ENCODE results near the gene STPG1. TPM values are rescaled to one million over a fixed set of nuclear protein-coding genes. Genes with fewer than 3 reads are reported as not detected.

Gene STPG1
- total RNA-seq, 1 experiment from 2014 or later, result 5.7 TPM

GRCh38 chr1:24322470-24323177 is 91.0 kb downstream of the STPG1 start:
- H3K36me3 ChIP-seq, result no peaks in the 10 kb centered on the region
- DNase-seq, result no peak
- no peaks in the 10 kb centered on the region for H3K9me3 ChIP-seq
- H3K27me3 ChIP-seq, result peaks cover 4% of the 10 kb centered on the region; the same call in 1 of the 2 replicates
- H3K4me3 ChIP-seq, result no peak overlapping the region

DNA sequence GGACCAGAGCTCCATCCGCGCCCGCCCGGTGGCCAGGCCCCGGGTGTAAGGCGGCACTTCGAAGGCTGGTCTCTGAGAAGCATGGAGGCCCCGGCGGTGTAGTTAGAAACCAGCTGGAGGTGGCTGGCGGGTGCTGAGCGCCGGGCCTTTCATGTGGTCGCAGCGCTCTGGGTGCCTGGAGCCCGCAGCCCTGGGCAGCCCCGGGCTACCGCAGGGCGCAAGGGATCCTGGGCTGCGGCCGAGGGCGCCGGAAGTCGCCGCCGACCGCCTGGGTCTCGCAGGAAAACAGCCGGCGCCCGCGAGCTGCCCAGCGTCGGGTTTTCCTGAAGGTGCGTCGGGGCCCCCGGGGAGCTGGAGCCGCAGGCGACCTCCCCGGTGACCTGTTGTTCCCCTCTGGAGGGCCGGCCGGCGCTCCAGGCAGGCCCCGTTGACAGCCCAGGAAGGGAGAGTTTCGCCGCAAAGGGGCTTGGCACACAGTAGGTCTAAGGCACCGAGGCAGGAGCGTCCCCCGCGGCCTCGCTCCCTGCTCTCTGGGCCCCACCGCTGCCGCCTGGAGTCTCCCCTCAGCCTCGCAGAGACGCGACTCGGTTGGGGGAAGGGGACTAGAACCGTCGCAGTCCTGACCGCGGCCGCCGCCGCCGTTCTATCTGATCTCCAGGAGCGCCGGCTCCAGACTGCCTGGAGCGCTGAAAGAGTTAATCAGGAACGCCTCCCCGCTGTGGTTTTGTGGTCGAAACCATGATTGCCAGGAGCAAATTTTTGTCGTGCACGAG is 91.7 kb downstream of the STPG1 start:
- Histone ChIP-seq H3K4me3 (no peak overlapping the region), H3K36me3 (no peaks in the 10 kb centered on the region), H3K27me3 (peaks cover 4% of the 10 kb centered on the region; the same call in 1 of the 2 replicates), H3K9me3 (no peaks in the 10 kb centered on the region)
- DNase-seq, result no peak

DNA sequence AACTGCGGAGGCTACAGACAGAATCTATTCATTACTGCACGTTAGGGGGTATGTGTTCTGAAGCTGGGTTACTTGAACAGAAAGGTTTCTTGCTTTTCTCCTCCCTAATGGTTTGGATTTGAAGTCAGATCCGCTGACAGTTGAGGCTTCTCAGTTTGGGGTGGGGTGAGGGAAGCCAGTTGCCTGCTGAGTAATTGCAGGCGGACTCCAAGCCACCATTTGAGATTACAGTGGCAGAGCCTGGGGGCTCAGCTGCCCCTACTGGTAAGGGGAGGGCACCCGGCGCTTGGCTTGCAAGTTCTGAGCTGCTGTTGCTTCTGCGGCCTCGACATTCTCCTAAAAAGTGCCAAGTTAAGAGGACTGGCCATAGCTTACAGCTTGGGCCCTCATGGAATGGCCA is 92.5 kb downstream of the STPG1 start:
- no peak for DNase-seq
- H3K4me3 ChIP-seq, result no peak overlapping the region
- no peaks in the 10 kb centered on the region for H3K9me3 ChIP-seq
- peaks cover 4% of the 10 kb centered on the region; the same call in 1 of the 2 replicates for H3K27me3 ChIP-seq
- no peaks in the 10 kb centered on the region for H3K36me3 ChIP-seq

GRCh38 chr1:24319962-24320361 is 93.6 kb downstream of the STPG1 start:
- Histone ChIP-seq H3K27me3 (peaks cover 4% of the 10 kb centered on the region; the same call in 1 of the 2 replicates), H3K9me3 (no peaks in the 10 kb centered on the region), H3K36me3 (no peaks in the 10 kb centered on the region), H3K4me3 (no peak overlapping the region)
- no peak for DNase-seq

DNA sequence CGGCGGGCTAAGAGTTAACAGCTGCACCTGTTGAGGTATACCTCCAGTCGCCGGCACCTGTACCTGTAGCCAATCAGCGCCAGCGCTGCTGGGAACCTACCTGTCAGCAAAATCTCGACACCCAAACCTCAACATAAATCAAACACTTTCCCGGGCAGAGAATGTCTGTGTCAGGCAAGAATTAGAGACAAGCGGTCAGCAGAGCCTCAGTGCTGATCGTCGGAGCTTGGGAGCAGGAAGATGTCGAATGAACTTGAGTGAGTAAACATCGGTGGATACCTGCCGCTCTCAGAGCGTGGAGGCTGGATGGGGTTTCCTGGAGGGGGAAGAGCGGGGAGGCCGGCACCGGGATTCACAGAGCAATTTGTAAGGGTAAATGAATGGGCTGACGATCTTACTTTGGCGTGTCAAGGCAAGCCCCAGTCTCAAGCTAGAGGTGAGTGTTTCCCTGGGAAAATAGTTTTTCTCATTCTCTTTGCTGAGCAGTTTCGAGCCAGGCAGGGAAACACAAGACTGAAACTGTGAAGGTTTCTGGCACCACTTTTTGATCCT is 94.2 kb downstream of the STPG1 start, which contains the start of gene GRHL3:
Gene GRHL3 (plus strand): TSS at position 46 of the 552 bp plus-strand sequence. CDS start 195 bp downstream, at position 241.
- no peak for DNase-seq
- Histone ChIP-seq H3K36me3 (no peaks in the 10 kb centered on the region), H3K27me3 (peaks cover 4% of the 10 kb centered on the region; the same call in 1 of the 2 replicates), H3K4me3 (no peak within 1 kb of the TSS), H3K9me3 (no peaks in the 10 kb centered on the region)

- Histone ChIP-seq H3K36me3 (no peaks in the 10 kb centered on the region), H3K9me3 (no peaks in the 10 kb centered on the region), H3K27me3 (peaks cover 4% of the 10 kb centered on the region; the same call in 1 of the 2 replicates), H3K4me3 (no peak overlapping the region)
- no peak for DNase-seq
Measured at GRCh38 chr1:24318615-24319311, 94.8 kb downstream of the STPG1 start.

DNA sequence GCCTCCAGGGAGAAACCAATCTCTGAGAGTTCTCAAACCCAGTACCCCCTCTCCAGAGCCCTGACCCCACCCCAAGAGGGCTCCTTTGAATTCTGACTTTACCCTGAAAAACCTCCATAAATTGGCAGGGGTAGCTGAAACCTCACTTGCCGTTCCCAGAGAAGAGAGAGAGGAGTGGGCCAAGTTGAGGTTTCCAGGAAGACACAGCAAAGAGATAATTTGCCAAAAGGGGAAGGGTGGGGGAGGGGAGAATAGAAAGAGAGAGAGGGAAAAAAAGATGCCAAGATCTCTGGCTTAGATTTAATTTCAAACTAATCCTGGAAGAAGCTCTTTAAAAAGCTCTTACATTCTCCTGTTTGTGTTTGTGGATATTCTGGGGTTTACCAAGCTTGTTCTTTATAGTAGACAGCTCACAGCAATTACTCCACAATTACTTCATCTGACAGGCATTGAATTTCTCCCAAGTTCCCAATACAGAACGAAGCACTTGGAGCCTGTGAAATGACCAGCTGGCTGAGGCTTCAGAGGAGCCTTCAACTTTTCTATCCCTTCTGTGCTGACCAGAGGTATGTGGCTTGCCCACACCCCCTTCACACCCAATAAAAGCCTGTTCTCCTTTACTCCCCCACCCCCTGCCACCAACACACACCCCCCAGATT is 95.5 kb downstream of the STPG1 start:
- Histone ChIP-seq H3K27me3 (peaks cover 4% of the 10 kb centered on the region; the same call in 1 of the 2 replicates), H3K9me3 (no peaks in the 10 kb centered on the region), H3K4me3 (no peak overlapping the region), H3K36me3 (no peaks in the 10 kb centered on the region)
- DNase-seq, result peak; percentile 41

DNA sequence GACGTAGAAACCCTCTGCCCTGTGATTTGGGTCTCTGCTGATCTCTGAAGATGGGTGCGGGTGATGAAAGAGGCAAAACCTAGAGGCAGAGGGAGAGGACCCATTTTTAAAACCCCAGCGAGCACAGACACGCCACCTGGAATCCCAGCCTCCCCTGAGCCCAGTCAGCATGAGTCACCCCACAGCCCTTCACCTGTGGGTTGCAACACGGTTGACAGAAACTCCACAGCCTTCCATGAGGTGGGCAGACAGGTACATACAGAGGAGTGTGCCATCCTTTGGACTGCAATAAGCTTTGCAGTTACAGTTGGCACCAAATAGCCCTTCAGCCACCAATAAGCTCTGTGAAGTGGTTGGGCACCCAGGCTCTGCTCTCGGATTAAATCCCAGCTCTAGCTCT is 96.5 kb downstream of the STPG1 start:
- DNase-seq, result no peak
- Histone ChIP-seq H3K9me3 (no peaks in the 10 kb centered on the region), H3K27me3 (peaks cover 4% of the 10 kb centered on the region; the same call in 1 of the 2 replicates), H3K36me3 (no peaks in the 10 kb centered on the region), H3K4me3 (no peak overlapping the region)

DNA sequence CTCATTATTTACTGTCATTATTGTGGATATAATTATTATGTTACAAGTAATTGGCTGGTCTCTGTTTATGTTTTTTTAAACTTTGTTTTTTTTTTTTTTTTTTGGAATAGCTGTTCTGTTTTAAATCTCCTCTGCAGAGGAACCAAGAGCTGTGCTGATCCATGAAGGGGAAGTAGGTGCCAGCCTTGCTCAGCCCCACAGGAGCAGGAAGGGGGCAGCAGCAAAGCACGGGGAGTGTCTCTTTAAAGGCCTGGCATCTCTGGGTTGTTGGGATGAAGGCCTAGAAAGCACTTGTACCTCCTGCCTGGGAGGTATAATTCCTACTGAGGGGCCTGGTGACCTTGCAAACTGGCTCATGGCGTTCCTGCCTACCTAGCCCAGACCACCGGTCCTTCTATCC is 96.9 kb downstream of the STPG1 start:
- no peak for DNase-seq
- Histone ChIP-seq H3K4me3 (no peak overlapping the region), H3K36me3 (no peaks in the 10 kb centered on the region), H3K9me3 (no peaks in the 10 kb centered on the region), H3K27me3 (peaks cover 4% of the 10 kb centered on the region; the same call in 1 of the 2 replicates)

DNA sequence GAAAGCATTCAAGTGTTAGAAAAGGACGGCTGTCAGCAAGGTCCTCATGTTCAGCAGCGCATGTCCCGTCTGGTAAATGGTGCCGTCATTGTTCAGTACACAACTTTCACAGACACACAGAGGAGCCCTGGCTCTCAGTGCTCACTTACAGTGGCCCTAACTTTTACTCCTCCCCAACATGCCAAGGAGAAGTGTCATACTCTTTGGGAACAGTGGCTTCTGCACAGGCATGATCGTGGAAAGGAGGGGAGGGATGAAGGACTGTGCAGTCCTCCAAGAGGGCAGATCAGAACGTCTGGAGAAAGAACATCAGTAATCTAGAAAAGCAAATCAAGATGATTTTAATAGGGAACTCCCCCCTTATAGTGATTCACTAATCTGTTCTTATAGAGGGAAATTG is 98.2 kb downstream of the STPG1 start:
- DNase-seq, result no peak
- Histone ChIP-seq H3K36me3 (no peaks in the 10 kb centered on the region), H3K9me3 (no peaks in the 10 kb centered on the region), H3K27me3 (no peaks in the 10 kb centered on the region), H3K4me3 (no peak overlapping the region)

GRCh38 chr1:24311741-24312140 is 101.8 kb downstream of the STPG1 start:
- Histone ChIP-seq H3K4me3 (no peak overlapping the region), H3K36me3 (no peaks in the 10 kb centered on the region), H3K9me3 (no peaks in the 10 kb centered on the region), H3K27me3 (no peaks in the 10 kb centered on the region)
- DNase-seq, result no peak

- Histone ChIP-seq H3K36me3 (no peaks in the 10 kb centered on the region), H3K9me3 (no peaks in the 10 kb centered on the region), H3K27me3 (no peaks in the 10 kb centered on the region), H3K4me3 (no peak overlapping the region)
- DNase-seq, result no peak
Measured at GRCh38 chr1:24311234-24311633, 102.3 kb downstream of the STPG1 start.

GRCh38 chr1:24309762-24310485 is 103.7 kb downstream of the STPG1 start:
- no peaks in the 10 kb centered on the region for H3K36me3 ChIP-seq
- no peaks in the 10 kb centered on the region for H3K27me3 ChIP-seq
- DNase-seq, result peak; percentile 35
- H3K4me3 ChIP-seq, result no peak overlapping the region
- H3K9me3 ChIP-seq, result no peaks in the 10 kb centered on the region

DNA sequence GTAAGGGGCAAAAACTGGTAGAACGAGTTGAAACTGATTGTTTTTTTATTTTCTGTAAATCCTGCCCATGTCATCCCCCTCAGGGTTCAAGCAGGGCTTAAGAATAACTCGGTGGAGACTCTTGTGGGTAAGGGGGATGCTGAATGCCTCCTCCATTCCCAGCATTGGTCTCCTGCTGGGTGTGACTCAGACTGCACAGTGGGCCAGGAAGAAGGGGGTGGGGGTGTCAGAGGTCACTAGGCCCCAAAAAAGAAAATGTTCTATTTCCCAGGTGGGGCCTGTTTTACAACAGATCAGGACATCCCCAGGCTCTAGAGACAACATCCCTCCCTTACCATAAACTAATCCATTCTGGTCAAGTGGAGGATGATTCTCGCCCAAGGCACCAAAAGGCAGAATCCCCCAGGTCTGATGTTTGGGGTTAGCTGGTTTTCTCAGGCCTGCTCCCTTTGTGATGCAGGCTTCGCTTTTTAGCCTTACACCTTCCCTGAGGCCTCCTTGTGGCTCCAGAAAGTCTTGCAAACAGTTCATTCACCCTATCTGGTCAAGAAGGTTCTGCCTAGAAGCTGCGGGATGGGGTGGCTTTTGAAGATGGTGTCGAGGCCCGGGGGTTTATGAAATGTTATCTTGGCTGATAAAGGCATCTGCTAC is 105.1 kb downstream of the STPG1 start:
- no peaks in the 10 kb centered on the region for H3K9me3 ChIP-seq
- no peaks in the 10 kb centered on the region for H3K36me3 ChIP-seq
- no peaks in the 10 kb centered on the region for H3K27me3 ChIP-seq
- DNase-seq, result no peak
- no peak overlapping the region for H3K4me3 ChIP-seq

Measured in MG63 (cell line).